ENCODE data around the gene DOCK10.

DNA sequence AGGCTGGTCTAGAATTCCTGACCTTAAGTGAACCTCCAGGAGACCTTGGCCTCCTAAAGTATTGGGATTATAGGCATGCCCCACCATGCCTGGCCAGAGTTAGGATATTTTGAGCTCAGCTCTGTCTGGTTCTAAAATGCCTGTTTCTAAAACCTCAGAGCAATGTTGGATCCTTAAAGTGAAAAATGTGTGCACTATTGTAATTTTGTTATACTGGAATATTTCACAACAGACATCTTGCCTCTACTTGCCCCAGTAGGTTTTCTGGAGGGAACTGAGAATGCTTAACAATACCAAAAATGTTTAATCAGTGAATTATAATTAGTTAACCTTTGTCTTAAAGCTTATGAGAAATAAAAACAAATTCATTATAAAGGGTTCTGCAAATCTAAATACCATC is 181.5 kb downstream of the DOCK10 start:
- TF ChIP-seq CTCF (IDR thresholded peaks at IDR 0.05) (no peak), POLR2A (IDR thresholded peaks at IDR 0.05) (no peak)

Data from stomach (tissue), 4 donors.